Neural progenitor cell (in vitro differentiated cells): ENCODE data around the gene LSP1. TPM values are rescaled to one million over a fixed set of nuclear protein-coding genes. Genes with fewer than 3 reads are reported as not detected.

Source experiments
- DNase-seq: peaks from one replicate; pipeline ENCODE4 v3.0.0-alpha.2; 2016; ENCODE audit warnings: low spot score
- H2AFZ ChIP-seq: fragments of 200-600 bp; sonication (generic); replicated peaks from 2 replicates; pipeline ENCODE4 v1.6.1; 2016; ENCODE audit warnings: antibody characterized with exemption
- H3F3A ChIP-seq: fragments of 200-600 bp; sonication (generic); 2 replicates; pipeline ENCODE4 v1.6.1; 2016; ENCODE audit warnings: antibody characterized with exemption, low read depth
- H3K27ac ChIP-seq: fragments of 200-600 bp; sonication (generic); 2 replicates; pipeline ENCODE4 v1.5.1; 2016; ENCODE audit warnings: mild to moderate bottlenecking
- H3K27me3 ChIP-seq: fragments of 200-600 bp; sonication (generic); 2 replicates; pipeline ENCODE4 v1.6.1; 2016; ENCODE audit warnings: mild to moderate bottlenecking, moderate library complexity
- H3K36me3 ChIP-seq: fragments of 200-600 bp; sonication (generic); 2 replicates; pipeline ENCODE4 v1.5.1; 2016
- H3K4me1 ChIP-seq: fragments of 200-600 bp; sonication (generic); 2 replicates; pipeline ENCODE4 v1.6.1; 2016; ENCODE audit warnings: mixed run types
- H3K4me2 ChIP-seq: fragments of 200-600 bp; sonication (generic); 2 replicates; pipeline ENCODE4 v1.6.1; 2016
- H3K4me3 ChIP-seq: fragments of 200-600 bp; sonication (generic); 2 replicates; pipeline ENCODE4 v1.5.1; 2016
- H3K79me2 ChIP-seq: fragments of 200-600 bp; sonication (generic); 2 replicates; pipeline ENCODE4 v1.6.1; 2016; ENCODE audit warnings: low read depth
- H3K9ac ChIP-seq: fragments of 200-600 bp; sonication (generic); 2 replicates; pipeline ENCODE4 v1.6.1; 2016
- H3K9me3 ChIP-seq: fragments of 200-600 bp; sonication (generic); 2 replicates; pipeline ENCODE4 v1.5.1; 2016; ENCODE audit warnings: low read depth
- H4K20me1 ChIP-seq: fragments of 200-600 bp; sonication (generic); 2 replicates; pipeline ENCODE4 v1.6.1; 2016; ENCODE audit warnings: low read depth
- H3K27ac Mint-ChIP-seq: 3 replicates; pipeline ENCODE4 v1.8.0; 2021; ENCODE audit warnings: mixed read lengths
- H3K27me3 Mint-ChIP-seq: 2 replicates; pipeline ENCODE4 v1.8.0; 2022; ENCODE audit warnings: low read depth, mild to moderate bottlenecking, inconsistent platforms, moderate library complexity, mixed read lengths; ENCODE audit not compliant: insufficient read depth
- H3K36me3 Mint-ChIP-seq: 3 replicates; pipeline ENCODE4 v1.8.0; 2021; ENCODE audit warnings: mixed read lengths
- H3K4me1 Mint-ChIP-seq: 3 replicates; pipeline ENCODE4 v1.8.0; 2021; ENCODE audit warnings: mixed read lengths
- H3K4me3 Mint-ChIP-seq: 3 replicates; pipeline ENCODE4 v1.8.0; 2021; ENCODE audit warnings: mild to moderate bottlenecking, moderate library complexity, mixed read lengths
- H3K9me3 Mint-ChIP-seq: 3 replicates; pipeline ENCODE4 v1.8.0; 2020; ENCODE audit warnings: mixed read lengths
- EZH2 ChIP-seq: fragments of 200-600 bp; sonication (generic); IDR thresholded peaks from 2 replicates; pipeline ENCODE4 v1.6.1; 2017; ENCODE audit warnings: antibody characterized with exemption, mild to moderate bottlenecking, moderate library complexity
- EZH2phosphoT487 ChIP-seq: fragments of 200-600 bp; sonication (generic); IDR thresholded peaks from 2 replicates; pipeline ENCODE4 v1.6.1; 2017; ENCODE audit warnings: antibody characterized with exemption
- total RNA-seq: library from RNA; depleted of rRNA; stranded (reverse); fragments of >200 nt; gene quantifications from 2 replicates; pipeline ENCODE4 v1.2.3, GENCODE V29; 2015; ENCODE audit warnings: low replicate concordance
- TF ChIP-seq, protein P1 (sequence below): fragments of 200-600 bp; sonication (generic); IDR thresholded peaks from 2 replicates; pipeline ENCODE4 v1.5.1; 2017; ENCODE audit warnings: antibody characterized with exemption, mild to moderate bottlenecking

Gene LSP1
- total RNA-seq, 1 donor from 2014 or later: not detected

GRCh38 chr11:1868056-1868635 lies 15.3 kb downstream of the LSP1 start:
- no peak for DNase-seq
- H3K79me2 ChIP-seq: no peaks in the 10 kb centered on the region
- no peak overlapping the region for H2AFZ ChIP-seq
- H3K4me1 ChIP-seq: peaks cover 15% of the 10 kb centered on the region
- TF ChIP-seq EZH2phosphoT487 (no peak), EZH2 (no peak)
- TF ChIP-seq, protein P1, sequence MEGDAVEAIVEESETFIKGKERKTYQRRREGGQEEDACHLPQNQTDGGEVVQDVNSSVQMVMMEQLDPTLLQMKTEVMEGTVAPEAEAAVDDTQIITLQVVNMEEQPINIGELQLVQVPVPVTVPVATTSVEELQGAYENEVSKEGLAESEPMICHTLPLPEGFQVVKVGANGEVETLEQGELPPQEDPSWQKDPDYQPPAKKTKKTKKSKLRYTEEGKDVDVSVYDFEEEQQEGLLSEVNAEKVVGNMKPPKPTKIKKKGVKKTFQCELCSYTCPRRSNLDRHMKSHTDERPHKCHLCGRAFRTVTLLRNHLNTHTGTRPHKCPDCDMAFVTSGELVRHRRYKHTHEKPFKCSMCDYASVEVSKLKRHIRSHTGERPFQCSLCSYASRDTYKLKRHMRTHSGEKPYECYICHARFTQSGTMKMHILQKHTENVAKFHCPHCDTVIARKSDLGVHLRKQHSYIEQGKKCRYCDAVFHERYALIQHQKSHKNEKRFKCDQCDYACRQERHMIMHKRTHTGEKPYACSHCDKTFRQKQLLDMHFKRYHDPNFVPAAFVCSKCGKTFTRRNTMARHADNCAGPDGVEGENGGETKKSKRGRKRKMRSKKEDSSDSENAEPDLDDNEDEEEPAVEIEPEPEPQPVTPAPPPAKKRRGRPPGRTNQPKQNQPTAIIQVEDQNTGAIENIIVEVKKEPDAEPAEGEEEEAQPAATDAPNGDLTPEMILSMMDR: no peak
- no peaks in the 10 kb centered on the region for H4K20me1 ChIP-seq
- Mint-ChIP-seq H3K4me1 (peaks cover 43% of the 10 kb centered on the region), H3K27me3 (peaks cover 13% of the 10 kb centered on the region), H3K36me3 (no peaks in the 10 kb centered on the region), H3K27ac (no peak overlapping the region), H3K4me3 (no peak overlapping the region), H3K9me3 (no peaks in the 10 kb centered on the region)
- H3K27ac ChIP-seq: no peak overlapping the region
- no peak overlapping the region for H3K9ac ChIP-seq
- H3K9me3 ChIP-seq: no peaks in the 10 kb centered on the region
- H3K4me3 ChIP-seq: no peak overlapping the region
- H3K27me3 ChIP-seq: peaks cover 16% of the 10 kb centered on the region
- no peaks in the 10 kb centered on the region for H3K36me3 ChIP-seq
- H3F3A ChIP-seq: no peaks in the 10 kb centered on the region
- no peak overlapping the region for H3K4me2 ChIP-seq

DNA sequence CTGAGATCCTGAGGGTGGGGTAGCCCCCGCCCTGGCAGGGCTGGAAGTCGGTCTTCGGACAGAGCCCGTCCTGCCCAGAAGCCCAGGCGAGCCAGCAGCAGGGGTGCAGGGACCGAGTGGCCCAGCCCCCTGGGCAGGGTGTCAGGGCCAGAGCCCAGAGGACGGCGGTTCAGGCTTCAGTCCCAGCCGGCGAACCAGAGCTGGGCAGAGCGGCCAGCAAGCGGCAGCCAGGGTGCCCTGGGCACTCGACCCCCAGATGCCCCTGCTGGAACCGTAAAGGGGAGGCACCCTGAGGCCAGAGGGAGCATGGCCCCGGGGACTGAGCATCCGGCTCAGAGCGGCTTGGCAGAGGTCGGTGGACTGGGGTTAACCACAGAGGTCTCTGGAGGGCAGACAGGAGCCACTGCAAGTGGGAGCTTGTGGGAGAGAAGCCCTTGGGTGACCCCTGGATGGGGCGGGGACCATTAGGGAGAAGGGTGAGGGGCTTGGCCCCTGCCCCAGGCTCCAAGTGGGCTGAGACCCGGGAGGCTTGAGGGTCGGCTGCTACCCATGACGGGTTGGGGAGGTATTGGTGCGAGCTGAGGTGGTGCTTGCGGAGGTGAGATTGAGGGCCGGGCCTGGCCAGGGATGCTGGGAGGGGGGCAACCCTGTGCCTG lies 15.9 kb downstream of the LSP1 start:
- peak overlapping the region; percentile 93 for H3K27ac Mint-ChIP-seq
- Histone ChIP-seq H3K36me3 (no peaks in the 10 kb centered on the region), H2AFZ (no peak overlapping the region), H3K4me2 (no peak overlapping the region), H4K20me1 (no peaks in the 10 kb centered on the region), H3K4me3 (no peak overlapping the region), H3K27ac (no peak overlapping the region), H3K4me1 (peaks cover 13% of the 10 kb centered on the region), H3K9ac (no peak overlapping the region), H3K27me3 (peaks cover 16% of the 10 kb centered on the region), H3K9me3 (no peaks in the 10 kb centered on the region), H3F3A (no peaks in the 10 kb centered on the region), H3K79me2 (no peaks in the 10 kb centered on the region)
- TF ChIP-seq, protein P1: no peak
- TF ChIP-seq EZH2phosphoT487 (no peak), EZH2 (no peak)
- H3K9me3 Mint-ChIP-seq: no peaks in the 10 kb centered on the region
- peaks cover 47% of the 10 kb centered on the region for H3K4me1 Mint-ChIP-seq
- DNase-seq: no peak
- no peaks in the 10 kb centered on the region for H3K36me3 Mint-ChIP-seq
- peaks cover 14% of the 10 kb centered on the region for H3K27me3 Mint-ChIP-seq
- no peak overlapping the region for H3K4me3 Mint-ChIP-seq

DNA sequence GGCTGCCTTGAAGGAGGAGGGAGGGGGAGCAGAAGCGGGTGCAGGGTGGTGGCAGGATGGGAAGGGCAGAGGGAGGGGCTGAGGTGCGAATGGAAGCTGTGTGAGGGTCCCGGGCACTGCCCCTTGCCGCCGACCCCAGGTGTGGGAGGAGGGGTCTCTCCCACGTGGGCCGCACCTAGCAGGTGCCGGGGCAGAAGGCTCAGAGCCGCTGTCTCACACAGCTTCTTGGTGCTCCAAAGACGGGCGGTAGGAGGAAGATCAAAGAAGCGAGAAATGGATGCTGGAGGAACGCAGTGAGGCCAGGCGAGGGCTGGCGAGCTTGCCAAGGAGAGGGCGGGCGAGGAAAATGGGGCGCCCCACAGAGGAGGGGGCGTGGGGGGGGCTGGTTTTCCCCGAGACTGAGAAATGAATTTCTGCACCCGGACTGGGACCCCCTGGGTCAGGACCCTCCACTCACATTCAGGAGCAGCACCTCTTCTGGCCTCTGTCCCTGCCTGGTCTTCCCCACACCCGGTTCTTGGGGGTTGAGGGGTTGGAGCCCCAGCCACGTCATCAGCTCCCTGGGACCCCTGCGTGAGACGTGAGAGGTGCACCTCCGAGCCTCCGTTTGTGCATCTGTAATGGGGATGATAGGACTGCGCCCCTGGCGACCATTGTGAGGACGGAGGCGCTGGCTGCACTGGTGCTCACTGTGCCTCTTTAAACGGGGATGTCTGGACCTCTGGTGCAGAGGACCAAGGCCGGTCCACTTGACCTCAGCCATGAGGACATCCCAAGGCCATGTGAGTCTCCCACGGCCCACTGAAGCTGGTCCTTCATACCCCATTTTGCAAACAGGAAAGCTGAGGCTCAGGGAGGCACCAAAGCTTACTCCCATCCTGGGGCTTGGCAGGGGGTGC lies 16.8 kb downstream of the LSP1 start:
- H3K9me3 ChIP-seq: no peaks in the 10 kb centered on the region
- no peaks in the 10 kb centered on the region for H3K36me3 ChIP-seq
- H3K27me3 Mint-ChIP-seq: peaks cover 12% of the 10 kb centered on the region
- H2AFZ ChIP-seq: no peak overlapping the region
- H3K27ac Mint-ChIP-seq: peak overlapping the region; percentile 93
- peaks cover 4% of the 10 kb centered on the region for H3K4me1 ChIP-seq
- TF ChIP-seq EZH2phosphoT487 (no peak), EZH2 (no peak)
- TF ChIP-seq, protein P1: peak; percentile 37
- H3K4me2 ChIP-seq: no peak overlapping the region
- H3K27me3 ChIP-seq: peaks cover 16% of the 10 kb centered on the region
- H3K27ac ChIP-seq: no peak overlapping the region
- no peaks in the 10 kb centered on the region for H4K20me1 ChIP-seq
- no peaks in the 10 kb centered on the region for H3K36me3 Mint-ChIP-seq
- no peaks in the 10 kb centered on the region for H3K9me3 Mint-ChIP-seq
- H3K4me1 Mint-ChIP-seq: peaks cover 38% of the 10 kb centered on the region
- no peak overlapping the region for H3K4me3 Mint-ChIP-seq
- DNase-seq: peak; percentile 30
- H3K79me2 ChIP-seq: no peaks in the 10 kb centered on the region
- H3F3A ChIP-seq: no peaks in the 10 kb centered on the region
- no peak overlapping the region for H3K4me3 ChIP-seq
- H3K9ac ChIP-seq: no peak overlapping the region
